Neural cell (in vitro differentiated cells): ENCODE data around the gene ARL6IP4.

Experiments
- CTCF ChIP-seq: fragments of 450-650 bp; IDR thresholded peaks from 2 replicates; pipeline ENCODE4 v1.5.1; 2014; ENCODE audit warnings: antibody characterized with exemption, mild to moderate bottlenecking, moderate library complexity; ENCODE audit not compliant: poor library complexity, severe bottlenecking
- EP300 ChIP-seq: fragments of 450-650 bp; conservative IDR thresholded peaks from 2 replicates; pipeline ENCODE4 v1.6.1; 2014; ENCODE audit warnings: antibody characterized with exemption, mild to moderate bottlenecking, moderate library complexity; ENCODE audit not compliant: poor library complexity, severe bottlenecking
- EZH2 ChIP-seq: fragments of 200-600, 300-800 bp; shearing (Covaris generic), sonication (generic); IDR thresholded peaks from 2 replicates; pipeline ENCODE4 v1.6.1; 2014; ENCODE audit warnings: antibody characterized with exemption, low read length, borderline replicate concordance, mild to moderate bottlenecking; ENCODE audit not compliant: insufficient read depth, poor library complexity, severe bottlenecking
- MXI1 ChIP-seq: fragments of 450-650 bp; conservative IDR thresholded peaks from 2 replicates; pipeline ENCODE4 v1.6.1; 2014; ENCODE audit warnings: antibody characterized with exemption, mild to moderate bottlenecking; ENCODE audit not compliant: poor library complexity, severe bottlenecking
- POLR2AphosphoS5 ChIP-seq: IDR thresholded peaks from 2 replicates; pipeline ENCODE4 v1.6.1; 2012
- RAD21 ChIP-seq: fragments of 450-650 bp; conservative IDR thresholded peaks from 2 replicates; pipeline ENCODE4 v1.6.1; 2014; ENCODE audit warnings: antibody characterized with exemption, mild to moderate bottlenecking, moderate library complexity
- REST ChIP-seq: IDR thresholded peaks from 2 replicates; pipeline ENCODE4 v1.6.1; 2012; ENCODE audit warnings: borderline replicate concordance
- SMC3 ChIP-seq: fragments of 450-650 bp; conservative IDR thresholded peaks from 2 replicates; pipeline ENCODE4 v1.6.1; 2014; ENCODE audit warnings: antibody characterized with exemption, mild to moderate bottlenecking, moderate library complexity; ENCODE audit not compliant: poor library complexity
- TAF1 ChIP-seq: IDR thresholded peaks from 2 replicates; pipeline ENCODE4 v1.6.1; 2012; ENCODE audit warnings: low read depth

GRCh38 chr12:123001464-123001863, 21.0 kb downstream of the ARL6IP4 start:
- TF ChIP-seq CTCF: no peak
- no peak for TF ChIP-seq RAD21
- TF ChIP-seq EZH2: no peak
- TF ChIP-seq SMC3: no peak
- no peak for TF ChIP-seq POLR2AphosphoS5
- TF ChIP-seq EP300: no peak
- no peak for TF ChIP-seq TAF1
- TF ChIP-seq MXI1: no peak
- TF ChIP-seq REST: no peak
